ENCODE measurements around the gene SND1. TPM values are rescaled to one million over a fixed set of nuclear protein-coding genes. Genes with fewer than 3 reads are reported as not detected.

The SND1 gene
- total and polyA plus RNA-seq, 5 experiments from 2014 or later: 80.1 to 105 (median 86.0) TPM

DNA sequence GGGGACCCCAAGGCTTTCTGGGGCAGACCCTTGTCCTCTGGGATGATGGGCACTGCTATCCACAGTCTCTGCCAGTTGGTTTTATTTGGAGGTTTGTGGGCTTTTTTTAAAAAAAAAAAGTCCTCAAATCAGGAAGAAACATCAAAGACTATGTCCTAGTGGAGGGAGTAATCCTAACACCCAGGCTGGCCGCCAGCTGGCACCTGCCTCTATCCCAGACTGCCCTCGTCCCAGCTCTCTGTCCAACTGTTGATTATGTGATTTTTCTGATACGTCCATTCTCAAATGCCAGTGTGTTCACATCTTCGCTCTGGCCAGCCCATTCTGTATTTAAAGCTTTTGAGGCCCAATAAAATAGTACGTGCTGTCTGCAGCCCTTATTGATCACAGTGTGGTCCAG, 440.2 kb downstream of the SND1 start:
- ATAC-seq (no peak), DNase-seq (no peak)
- H3K36me3 Mint-ChIP-seq: peaks cover 5 to 65% (median 6%) of the 10 kb centered on the region in 3 donors
- H3K9me3 Mint-ChIP-seq: no peaks in the 10 kb centered on the region
- POLR2A ChIA-PET: no interaction called here
- H3K27ac Mint-ChIP-seq: no peak overlapping the region
- no peaks in the 10 kb centered on the region for H3K27me3 Mint-ChIP-seq
- peaks cover 0 to 11% (median 3%) of the 10 kb centered on the region in 4 donors for H3K4me1 Mint-ChIP-seq
- H3K4me3 Mint-ChIP-seq: no peak overlapping the region

DNA sequence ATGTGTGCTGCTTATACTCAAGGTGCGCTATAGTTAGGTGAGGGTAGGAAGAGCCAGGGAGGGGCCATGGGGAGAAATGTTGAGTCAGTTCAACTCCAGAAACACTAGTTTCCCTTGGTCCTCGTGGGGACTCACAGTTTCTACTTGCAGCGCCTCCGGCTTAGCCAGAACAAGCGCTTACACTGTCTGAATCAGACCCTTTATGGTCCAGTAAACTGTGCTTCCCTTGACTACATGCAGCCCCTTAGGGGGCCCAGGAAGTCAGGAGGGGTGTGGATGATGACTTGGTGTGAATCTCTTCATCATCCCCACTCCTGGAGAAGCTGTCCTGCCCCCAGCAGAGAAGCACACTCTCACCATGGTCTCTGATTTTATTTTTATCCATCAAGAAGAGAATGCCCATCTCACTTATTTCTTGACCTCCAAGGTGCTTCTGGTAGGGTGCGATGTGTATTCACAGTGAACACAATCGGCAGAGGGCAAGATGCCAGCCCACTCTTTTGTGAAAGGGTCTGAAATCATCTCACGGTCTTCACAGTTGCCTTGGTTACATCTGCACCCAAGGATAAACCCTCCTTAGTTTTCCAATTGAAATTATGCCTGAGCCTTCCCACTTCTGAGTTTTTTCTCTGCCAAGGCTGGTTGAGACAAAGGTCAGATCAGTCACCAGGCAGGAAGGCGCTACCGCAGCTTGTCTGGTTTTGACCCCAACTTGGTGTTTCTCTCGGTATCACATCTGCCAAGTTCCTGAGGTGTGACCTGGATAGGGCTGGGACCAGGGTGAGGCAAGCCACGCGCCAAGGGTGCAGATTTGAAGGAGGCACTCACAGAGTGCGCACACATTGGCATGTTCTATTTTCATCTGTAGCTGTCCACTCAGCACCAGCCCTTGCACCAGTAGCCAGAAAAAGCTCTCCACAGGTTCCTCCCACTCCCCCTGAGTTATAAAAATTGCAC, 441.9 kb downstream of the SND1 start:
- Mint-ChIP-seq H3K27me3 (no peaks in the 10 kb centered on the region), H3K4me3 (no peak overlapping the region), H3K36me3 (peaks cover 6 to 52% (median 9%) of the 10 kb centered on the region in 3 donors), H3K9me3 (peaks cover 0 to 3% (median 0%) of the 10 kb centered on the region in 9 donors), H3K4me1 (peaks cover 0 to 10% (median 3%) of the 10 kb centered on the region in 4 donors), H3K27ac (peak overlapping the region in 5 of 10 donors; percentile 6 to 69 (median 28))
- POLR2A ChIA-PET: no interaction called here
- ATAC-seq: no peak
- no peak for DNase-seq

DNA sequence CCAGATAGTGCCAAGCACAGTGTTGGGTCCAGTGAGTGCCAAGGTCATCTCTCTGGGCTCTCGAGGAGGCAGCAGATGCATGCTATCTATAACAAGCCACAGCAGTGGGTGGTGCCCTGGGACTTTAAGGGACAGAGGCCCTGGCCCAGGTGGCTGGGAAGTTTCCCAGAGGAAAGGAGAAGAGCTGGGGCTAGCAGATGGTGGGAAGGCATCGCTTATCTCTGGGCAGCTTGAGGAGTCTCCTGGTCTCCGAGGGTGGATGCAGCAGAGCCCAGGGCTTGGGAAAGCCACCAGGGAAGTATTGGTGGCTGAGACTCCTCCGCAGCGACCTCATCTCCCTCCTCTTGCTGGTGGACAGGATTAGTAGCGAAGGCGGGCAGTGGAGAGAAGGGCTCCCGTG, 442.7 kb downstream of the SND1 start:
- Mint-ChIP-seq H3K27ac (peak overlapping the region in 4 of 10 donors; percentile 25 to 69 (median 41)), H3K27me3 (no peaks in the 10 kb centered on the region), H3K9me3 (peaks cover 0 to 3% (median 0%) of the 10 kb centered on the region in 9 donors), H3K36me3 (peaks cover 6 to 44% (median 9%) of the 10 kb centered on the region in 3 donors), H3K4me1 (peaks cover 2 to 10% (median 6%) of the 10 kb centered on the region in 4 donors), H3K4me3 (no peak overlapping the region)
- no peak for DNase-seq
- POLR2A ChIA-PET: no interaction called here
- no peak for ATAC-seq

DNA sequence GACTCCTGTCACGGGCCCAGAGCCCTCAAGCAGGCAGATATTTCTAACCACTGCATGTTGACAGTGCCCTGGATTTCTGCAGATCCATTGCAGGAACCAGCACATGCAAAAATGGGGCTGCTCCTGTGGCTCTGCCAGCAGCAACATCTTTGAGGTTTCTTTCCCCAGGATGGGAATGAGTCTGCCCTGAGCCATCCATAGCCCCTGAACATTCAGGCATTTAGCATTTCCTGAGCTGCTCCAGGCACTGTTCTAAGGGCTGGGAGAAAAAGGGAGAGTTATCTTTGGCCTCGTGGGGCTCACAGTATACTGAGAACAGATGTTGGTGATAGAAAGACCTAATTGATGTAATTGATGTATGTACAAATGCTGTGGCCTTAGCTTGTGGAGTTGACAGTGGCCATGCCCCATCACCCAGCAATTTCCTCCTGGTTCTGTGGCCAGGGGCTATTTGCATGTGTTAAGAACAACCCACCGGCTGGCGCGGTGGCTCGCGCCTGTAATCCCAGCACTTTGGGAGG, 445.3 kb downstream of the SND1 start:
- no peak for ATAC-seq
- POLR2A ChIA-PET: no interaction called here
- peaks cover 19 to 31% (median 26%) of the 10 kb centered on the region in 4 donors for H3K4me1 Mint-ChIP-seq
- H3K4me3 Mint-ChIP-seq: no peak overlapping the region
- H3K9me3 Mint-ChIP-seq: peaks cover 0 to 5% (median 0%) of the 10 kb centered on the region in 9 donors
- no peaks in the 10 kb centered on the region for H3K27me3 Mint-ChIP-seq
- peak overlapping the region in 4 of 10 donors; percentile 10 to 52 (median 24) for H3K27ac Mint-ChIP-seq
- peaks cover 0 to 19% (median 7%) of the 10 kb centered on the region in 3 donors for H3K36me3 Mint-ChIP-seq
- DNase-seq: no peak

DNA sequence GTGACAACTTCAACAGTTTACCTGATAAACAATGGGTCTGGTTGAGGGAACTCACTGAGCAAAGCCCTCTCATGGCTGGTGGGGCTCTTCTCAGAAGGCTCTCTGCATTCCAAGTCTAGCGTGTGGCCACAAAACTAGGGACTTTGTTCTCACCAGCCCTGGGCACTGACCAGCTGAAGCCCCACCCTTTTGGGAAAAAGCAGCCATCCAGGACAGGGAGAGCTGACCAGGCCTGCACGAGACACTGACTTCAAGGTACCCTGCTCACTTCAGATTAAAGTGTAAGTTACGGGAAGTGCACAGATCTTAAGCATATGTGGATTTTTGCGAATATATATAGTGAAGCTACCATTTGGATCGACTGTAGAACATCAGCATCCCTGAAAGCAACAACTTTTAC, 446.6 kb downstream of the SND1 start:
- H3K4me3 Mint-ChIP-seq: no peak overlapping the region
- H3K27ac Mint-ChIP-seq: peak overlapping the region in 3 of 10 donors; percentile 47 to 69 (median 64)
- H3K36me3 Mint-ChIP-seq: peaks cover 0 to 11% (median 7%) of the 10 kb centered on the region in 3 donors
- DNase-seq: no peak
- POLR2A ChIA-PET: interaction anchor here (1.3 to 1.6 kb wide), 2 partner anchors 10 to 14 kb away, joined by 4 read pairs; no protein-coding TSS in a partner anchor
- H3K27me3 Mint-ChIP-seq: no peaks in the 10 kb centered on the region
- peaks cover 0 to 5% (median 0%) of the 10 kb centered on the region in 9 donors for H3K9me3 Mint-ChIP-seq
- H3K4me1 Mint-ChIP-seq: peaks cover 24 to 41% (median 34%) of the 10 kb centered on the region in 4 donors
- no peak for ATAC-seq

DNA sequence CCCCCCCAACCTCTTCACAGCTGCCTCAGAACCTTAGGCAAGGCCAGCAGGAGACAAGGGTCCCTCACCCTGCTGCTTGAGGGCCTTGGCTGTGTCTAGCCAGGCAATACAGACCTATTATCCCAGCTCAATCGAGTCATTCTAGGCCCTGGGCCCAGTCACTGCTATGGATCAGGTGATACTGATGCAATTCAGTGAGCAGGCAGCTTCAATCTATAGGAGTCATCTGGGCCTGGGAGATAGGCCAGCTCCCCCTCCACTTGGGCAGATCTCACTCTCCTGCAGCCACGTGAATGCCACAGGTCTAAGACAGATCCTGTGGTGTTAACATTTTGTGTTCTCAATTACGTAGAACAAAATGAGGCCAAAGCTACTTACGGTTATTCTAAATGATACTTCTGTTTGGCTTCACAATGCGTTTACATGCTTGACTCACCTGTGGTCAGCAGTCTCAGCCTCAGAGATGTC, 447.2 kb downstream of the SND1 start:
- Mint-ChIP-seq H3K27me3 (no peaks in the 10 kb centered on the region), H3K4me3 (no peak overlapping the region), H3K36me3 (peaks cover 0 to 7% (median 5%) of the 10 kb centered on the region in 3 donors), H3K4me1 (peaks cover 25 to 44% (median 36%) of the 10 kb centered on the region in 4 donors), H3K9me3 (peaks cover 0 to 5% (median 0%) of the 10 kb centered on the region in 9 donors), H3K27ac (peak overlapping the region in 4 of 10 donors; percentile 11 to 64 (median 52))
- POLR2A ChIA-PET: interaction anchor here (1.3 to 1.6 kb wide), 2 partner anchors 10 to 14 kb away, joined by 4 read pairs; no protein-coding TSS in a partner anchor
- DNase-seq (no peak), ATAC-seq (no peak)

DNA sequence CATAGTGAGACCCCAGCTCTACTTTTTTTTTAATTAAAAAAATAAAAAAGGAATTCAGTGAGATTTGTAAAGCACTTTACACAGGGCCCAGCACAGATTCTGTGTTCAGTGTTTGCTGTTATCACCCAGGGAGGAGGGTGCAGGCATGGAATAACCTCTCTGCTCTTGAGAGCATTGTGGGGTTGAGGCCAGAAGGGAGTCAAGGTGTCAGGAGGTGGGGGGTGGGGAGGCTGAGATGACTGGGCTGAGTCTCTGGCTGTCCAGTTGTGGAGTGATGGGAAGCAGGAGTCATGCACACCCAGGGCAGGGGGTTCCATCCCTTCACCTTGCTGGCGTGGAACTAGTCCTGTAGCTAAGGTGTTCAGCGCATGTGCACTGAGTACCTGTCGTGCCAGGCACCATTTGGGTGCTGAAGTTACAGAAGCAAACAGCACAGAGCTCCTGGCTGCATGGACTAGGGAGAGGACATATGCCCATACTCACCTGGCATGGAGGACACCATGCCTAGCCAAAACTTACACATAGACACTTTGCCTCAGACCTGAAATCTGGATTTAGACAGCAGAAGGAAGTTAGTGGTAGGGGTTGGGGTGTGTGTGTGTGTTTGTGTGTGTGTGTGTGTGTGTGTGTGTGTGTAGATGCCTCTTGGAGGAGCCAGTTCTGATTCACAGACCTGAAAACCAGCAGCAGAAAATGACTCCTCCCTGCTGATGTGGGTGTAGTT, 448.4 kb downstream of the SND1 start:
- peaks cover 0 to 7% (median 0%) of the 10 kb centered on the region in 3 donors for H3K36me3 Mint-ChIP-seq
- H3K27ac Mint-ChIP-seq: peak overlapping the region in 6 of 10 donors; percentile 21 to 61 (median 50)
- no peaks in the 10 kb centered on the region for H3K27me3 Mint-ChIP-seq
- ATAC-seq (no peak), DNase-seq (peak in 1 of 10 donors; percentile 25)
- peak overlapping the region in 3 of 10 donors; percentile 6 to 42 (median 34) for H3K4me3 Mint-ChIP-seq
- H3K4me1 Mint-ChIP-seq: peaks cover 26 to 54% (median 42%) of the 10 kb centered on the region in 4 donors
- peaks cover 0 to 5% (median 0%) of the 10 kb centered on the region in 9 donors for H3K9me3 Mint-ChIP-seq
- POLR2A ChIA-PET: no interaction called here

DNA sequence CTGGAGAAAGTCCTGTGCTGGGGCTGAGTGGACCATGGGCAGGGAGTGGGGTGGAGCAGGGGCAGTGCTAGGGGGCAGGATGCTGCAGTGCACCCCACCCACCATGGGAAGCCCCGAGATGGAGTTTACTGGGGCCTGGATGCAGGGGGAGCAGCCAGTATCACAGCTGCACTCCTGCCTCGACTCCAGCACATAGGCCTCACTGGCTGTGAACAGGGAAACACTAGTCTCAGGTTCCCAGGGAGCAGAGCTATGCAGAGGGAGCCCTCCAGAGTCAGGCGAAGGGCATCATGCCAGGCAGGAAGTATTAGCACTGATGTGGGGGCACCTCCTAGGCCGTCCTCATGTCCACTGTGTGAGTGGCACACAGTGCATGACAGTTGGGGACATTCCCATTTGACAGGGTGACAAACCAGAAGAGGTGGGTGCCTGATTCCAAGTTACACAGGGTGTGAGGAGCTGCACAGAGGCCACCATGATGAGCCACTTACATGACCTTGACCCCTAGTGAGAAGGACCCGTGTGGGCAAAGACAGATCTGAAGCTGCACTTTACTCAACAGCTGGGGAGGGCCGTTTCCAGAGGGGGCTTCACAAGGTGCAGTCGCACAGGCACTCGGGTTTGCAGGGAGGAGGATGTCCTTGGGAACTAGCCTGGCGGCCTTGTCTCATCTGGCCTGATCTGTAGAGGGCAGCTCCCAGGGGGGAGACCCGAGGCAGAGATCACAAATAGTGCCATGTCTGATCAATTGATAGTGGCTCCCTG, 449.1 kb downstream of the SND1 start:
- peak overlapping the region in 2 of 10 donors; percentile 6 to 34 for H3K4me3 Mint-ChIP-seq
- no peak for DNase-seq
- H3K27ac Mint-ChIP-seq: peak overlapping the region in 5 of 10 donors; percentile 21 to 61 (median 57)
- H3K36me3 Mint-ChIP-seq: peaks cover 0 to 7% (median 0%) of the 10 kb centered on the region in 3 donors
- H3K4me1 Mint-ChIP-seq: peaks cover 23 to 57% (median 47%) of the 10 kb centered on the region in 4 donors
- peaks cover 0 to 5% (median 0%) of the 10 kb centered on the region in 9 donors for H3K9me3 Mint-ChIP-seq
- ATAC-seq: no peak
- no peaks in the 10 kb centered on the region for H3K27me3 Mint-ChIP-seq
- POLR2A ChIA-PET: no interaction called here

DNA sequence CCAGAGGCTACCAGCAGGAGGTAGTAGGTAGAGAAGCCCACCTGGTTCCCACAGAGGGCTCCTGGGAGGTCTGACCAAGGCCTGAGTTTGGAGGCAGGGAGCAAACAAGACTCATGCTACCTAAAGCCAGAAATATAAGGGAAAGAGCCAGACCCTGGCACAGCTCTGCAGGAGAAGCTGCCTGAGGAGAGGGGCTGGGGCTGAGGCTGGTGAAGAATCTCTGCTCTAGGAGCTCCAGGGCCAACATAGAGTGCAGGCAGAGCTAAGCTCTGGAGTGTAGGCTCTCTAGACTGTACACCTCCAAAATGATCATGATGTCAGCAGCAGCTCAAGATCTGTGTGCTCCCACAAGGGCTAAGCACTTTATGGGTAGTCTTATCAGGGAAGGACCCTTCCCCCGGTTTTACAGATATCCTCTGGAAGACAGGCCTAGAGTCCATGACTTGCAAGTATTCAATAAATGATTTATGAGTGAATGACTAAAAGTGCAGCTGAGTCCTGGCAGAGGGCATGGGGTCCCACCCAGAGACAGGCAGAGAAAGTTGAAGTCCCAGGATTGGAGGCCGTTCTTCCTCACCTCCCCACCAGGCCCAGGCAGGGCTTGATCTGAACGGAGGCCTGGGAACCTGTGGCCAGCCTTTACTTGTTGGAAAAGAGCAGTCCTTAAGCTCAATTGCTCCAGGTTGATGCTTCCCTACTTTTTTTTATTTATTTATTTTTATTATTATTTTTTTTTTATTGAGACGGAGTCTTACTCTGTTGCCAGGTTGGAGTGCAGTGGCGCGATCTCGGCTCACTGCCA, 450.7 kb downstream of the SND1 start:
- peaks cover 0 to 3% (median 0%) of the 10 kb centered on the region in 9 donors for H3K9me3 Mint-ChIP-seq
- H3K4me1 Mint-ChIP-seq: peaks cover 31 to 70% (median 60%) of the 10 kb centered on the region in 4 donors
- POLR2A ChIA-PET: interaction anchor here (1.8 kb wide), 1 partner anchor 33 kb away, joined by 6 read pairs; no protein-coding TSS in a partner anchor
- DNase-seq: no peak
- peak overlapping the region; percentile 31 to 80 (median 67) for H3K4me3 Mint-ChIP-seq
- no peaks in the 10 kb centered on the region for H3K27me3 Mint-ChIP-seq
- H3K27ac Mint-ChIP-seq: peak overlapping the region in 8 of 10 donors; percentile 14 to 75 (median 34)
- no peak for ATAC-seq
- H3K36me3 Mint-ChIP-seq: no peaks in the 10 kb centered on the region

DNA sequence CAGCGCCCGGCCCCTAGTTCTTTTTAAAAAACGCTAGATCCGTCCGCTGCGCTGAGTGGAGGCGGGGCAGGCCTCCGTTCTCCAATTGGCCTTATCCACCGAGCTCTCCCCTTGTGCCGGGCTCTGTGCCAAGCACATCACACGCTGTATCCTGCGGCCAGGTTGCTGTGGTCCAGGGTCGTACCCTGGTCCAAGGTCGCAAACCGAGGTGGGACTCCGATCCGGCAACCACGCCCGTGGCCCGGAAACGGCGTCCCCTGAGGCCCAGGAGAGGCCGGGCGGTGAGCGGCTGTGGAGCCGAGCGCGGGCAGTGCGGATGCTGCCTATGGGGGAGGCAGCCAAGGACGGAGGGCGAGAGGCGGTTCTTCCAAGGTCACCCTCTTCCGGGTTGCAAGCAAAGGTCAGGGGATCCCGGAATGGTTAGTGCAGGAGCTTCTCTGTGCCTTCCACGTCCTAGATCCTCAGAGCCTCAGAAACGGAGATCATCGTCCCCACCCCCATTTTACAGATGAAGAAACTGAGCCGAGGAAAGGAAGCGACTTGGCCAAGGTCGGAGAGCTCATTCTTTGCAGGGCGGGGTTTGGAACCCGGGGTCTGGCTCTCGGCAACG, 451.6 kb downstream of the SND1 start:
- POLR2A ChIA-PET: interaction anchor here (1.0 to 1.8 kb wide), 3 partner anchors 9 to 73 kb away, joined by 3 to 6 read pairs (median 6); partner anchors contain the start of gene LRRC4
- H3K27ac Mint-ChIP-seq: peak overlapping the region in 8 of 10 donors; percentile 45 to 71 (median 59)
- H3K9me3 Mint-ChIP-seq: peaks cover 0 to 1% (median 0%) of the 10 kb centered on the region in 9 donors
- DNase-seq (peak in 3 of 10 donors; percentile 8 to 50 (median 25)), ATAC-seq (peak; percentile 24 to 29)
- no peaks in the 10 kb centered on the region for H3K27me3 Mint-ChIP-seq
- peak overlapping the region; percentile 78 to 95 (median 86) for H3K4me3 Mint-ChIP-seq
- peaks cover 37 to 80% (median 67%) of the 10 kb centered on the region in 4 donors for H3K4me1 Mint-ChIP-seq
- no peaks in the 10 kb centered on the region for H3K36me3 Mint-ChIP-seq

Measured in naive thymus-derived CD8-positive, alpha-beta T cell (primary cell).